Measurements from ENCODE around the gene KHDRBS1. TPM values are rescaled to one million over a fixed set of nuclear protein-coding genes. Genes with fewer than 3 reads are reported as not detected.
"Not testable (repeated sequence)": the region's sequence is repeated elsewhere in the genome, so short reads cannot be mapped to it uniquely, and the experiment has no call there.

Gene KHDRBS1
- total RNA-seq, 1 donor from 2014 or later = 39.8 TPM

DNA sequence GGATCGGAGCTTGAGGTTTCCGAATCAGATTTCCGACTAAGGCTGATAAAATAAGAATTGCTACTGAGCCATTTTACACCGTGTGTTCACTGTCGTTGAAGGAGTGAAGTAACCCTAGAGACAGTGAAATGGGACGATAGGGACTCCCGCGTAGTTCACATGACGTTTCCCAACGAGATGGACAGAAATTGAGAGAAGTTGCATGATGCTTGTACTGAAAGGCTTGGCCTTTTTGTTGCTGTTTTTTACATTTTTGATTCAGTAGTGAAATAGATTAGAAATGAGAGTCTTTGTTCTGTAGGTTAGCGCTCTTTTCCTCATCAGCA lies 1.2 kb downstream of the KHDRBS1 start:
- TF ChIP-seq, protein P1, sequence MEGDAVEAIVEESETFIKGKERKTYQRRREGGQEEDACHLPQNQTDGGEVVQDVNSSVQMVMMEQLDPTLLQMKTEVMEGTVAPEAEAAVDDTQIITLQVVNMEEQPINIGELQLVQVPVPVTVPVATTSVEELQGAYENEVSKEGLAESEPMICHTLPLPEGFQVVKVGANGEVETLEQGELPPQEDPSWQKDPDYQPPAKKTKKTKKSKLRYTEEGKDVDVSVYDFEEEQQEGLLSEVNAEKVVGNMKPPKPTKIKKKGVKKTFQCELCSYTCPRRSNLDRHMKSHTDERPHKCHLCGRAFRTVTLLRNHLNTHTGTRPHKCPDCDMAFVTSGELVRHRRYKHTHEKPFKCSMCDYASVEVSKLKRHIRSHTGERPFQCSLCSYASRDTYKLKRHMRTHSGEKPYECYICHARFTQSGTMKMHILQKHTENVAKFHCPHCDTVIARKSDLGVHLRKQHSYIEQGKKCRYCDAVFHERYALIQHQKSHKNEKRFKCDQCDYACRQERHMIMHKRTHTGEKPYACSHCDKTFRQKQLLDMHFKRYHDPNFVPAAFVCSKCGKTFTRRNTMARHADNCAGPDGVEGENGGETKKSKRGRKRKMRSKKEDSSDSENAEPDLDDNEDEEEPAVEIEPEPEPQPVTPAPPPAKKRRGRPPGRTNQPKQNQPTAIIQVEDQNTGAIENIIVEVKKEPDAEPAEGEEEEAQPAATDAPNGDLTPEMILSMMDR (IDR thresholded peaks at IDR 0.05; ENCODE audit: insufficient read depth, low read length, severe bottlenecking) = no peak
- no peaks in the 10 kb centered on the region for H3K36me3 ChIP-seq (ENCODE audit: control insufficient read depth, insufficient read depth, low read length)
- no peaks in the 10 kb centered on the region for H3K27me3 ChIP-seq (ENCODE audit: control insufficient read depth, insufficient read depth, low read length)
- FAIRE-seq (no peak), DNase-seq (ENCODE audit: low read depth) (no peak)
- peak overlapping the region; percentile 81 for H3K4me3 ChIP-seq (ENCODE audit: low read depth, low read length)

DNA sequence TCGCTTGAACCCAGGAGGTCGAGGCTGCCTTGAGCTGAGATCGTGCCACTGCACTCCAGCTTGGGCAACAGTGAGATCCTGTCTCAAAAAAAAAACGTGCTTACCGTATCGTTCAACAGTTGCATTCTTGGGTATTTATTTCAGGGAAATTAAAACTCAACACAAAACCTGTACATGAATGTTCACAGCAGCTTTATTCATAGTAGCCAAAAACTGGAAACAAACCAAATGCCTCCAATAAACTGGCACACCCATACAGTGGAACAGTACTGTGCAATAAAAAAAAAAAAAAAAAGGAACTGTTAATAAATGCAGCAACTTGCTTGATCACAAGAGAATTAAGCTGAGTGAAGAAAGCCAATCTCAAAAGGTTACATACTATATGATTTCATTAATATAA lies 6.7 kb downstream of the KHDRBS1 start:
- DNase-seq (ENCODE audit: low read depth) (no peak), FAIRE-seq (no peak)
- H3K4me3 ChIP-seq (ENCODE audit: low read depth, low read length) = no peak overlapping the region
- TF ChIP-seq, protein P1 (IDR thresholded peaks at IDR 0.05; ENCODE audit: insufficient read depth, low read length, severe bottlenecking) = no peak
- H3K36me3 ChIP-seq (ENCODE audit: control insufficient read depth, insufficient read depth, low read length) = peaks cover 3% of the 10 kb centered on the region
- H3K27me3 ChIP-seq (ENCODE audit: control insufficient read depth, insufficient read depth, low read length) = no peaks in the 10 kb centered on the region

DNA sequence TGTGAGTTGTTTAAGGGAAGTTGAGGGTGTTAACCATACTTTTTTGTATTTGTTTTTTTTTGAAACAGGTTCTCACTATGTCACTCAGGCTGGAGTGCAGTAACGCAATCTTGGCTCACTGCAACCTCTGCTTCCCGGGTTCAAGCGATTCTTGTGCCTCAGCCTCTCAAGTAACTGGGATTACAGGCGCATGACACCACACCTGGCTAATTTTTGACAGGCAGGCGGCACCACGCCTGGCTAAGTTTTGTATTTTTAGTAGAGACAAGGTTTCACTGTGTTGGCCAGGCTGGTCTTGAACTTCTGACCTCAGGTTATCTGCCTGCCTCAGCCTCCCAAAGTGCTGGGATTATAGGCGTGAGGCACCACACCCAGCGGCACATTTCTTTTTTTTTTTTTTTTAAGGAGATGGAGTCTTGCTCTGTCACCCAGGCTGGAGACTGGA lies 7.9 kb downstream of the KHDRBS1 start:
- DNase-seq (ENCODE audit: low read depth); FAIRE-seq; H3K4me3 ChIP-seq (ENCODE audit: low read depth, low read length); H3K27me3 ChIP-seq (ENCODE audit: control insufficient read depth, insufficient read depth, low read length); H3K36me3 ChIP-seq (ENCODE audit: control insufficient read depth, insufficient read depth, low read length): not testable (repeated sequence)

DNA sequence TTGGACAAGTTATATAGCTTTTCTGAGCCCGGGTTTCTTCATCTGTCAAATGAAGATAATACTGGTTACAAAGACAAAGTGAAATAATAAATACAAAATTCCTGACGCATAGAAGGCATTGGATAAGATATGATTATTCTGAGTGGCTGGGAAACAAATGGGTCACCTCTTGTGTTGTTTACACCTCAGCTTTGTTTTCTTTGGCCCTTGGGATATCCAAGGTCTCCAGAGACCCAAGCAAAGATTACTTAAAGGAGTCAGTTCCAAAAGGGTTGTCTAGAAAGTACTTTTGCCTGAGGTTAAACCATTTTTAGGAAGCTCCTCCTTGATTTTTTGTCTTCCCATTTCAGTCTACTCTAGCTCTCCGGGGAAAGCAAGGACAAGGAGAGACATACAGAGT lies 9.7 kb downstream of the KHDRBS1 start:
- TF ChIP-seq, protein P1 (IDR thresholded peaks at IDR 0.05; ENCODE audit: insufficient read depth, low read length, severe bottlenecking) = no peak
- peaks cover 4% of the 10 kb centered on the region for H3K36me3 ChIP-seq (ENCODE audit: control insufficient read depth, insufficient read depth, low read length)
- no peak for FAIRE-seq
- DNase-seq (ENCODE audit: low read depth) = no peak
- H3K4me3 ChIP-seq (ENCODE audit: low read depth, low read length) = no peak overlapping the region
- H3K27me3 ChIP-seq (ENCODE audit: control insufficient read depth, insufficient read depth, low read length) = no peaks in the 10 kb centered on the region

DNA sequence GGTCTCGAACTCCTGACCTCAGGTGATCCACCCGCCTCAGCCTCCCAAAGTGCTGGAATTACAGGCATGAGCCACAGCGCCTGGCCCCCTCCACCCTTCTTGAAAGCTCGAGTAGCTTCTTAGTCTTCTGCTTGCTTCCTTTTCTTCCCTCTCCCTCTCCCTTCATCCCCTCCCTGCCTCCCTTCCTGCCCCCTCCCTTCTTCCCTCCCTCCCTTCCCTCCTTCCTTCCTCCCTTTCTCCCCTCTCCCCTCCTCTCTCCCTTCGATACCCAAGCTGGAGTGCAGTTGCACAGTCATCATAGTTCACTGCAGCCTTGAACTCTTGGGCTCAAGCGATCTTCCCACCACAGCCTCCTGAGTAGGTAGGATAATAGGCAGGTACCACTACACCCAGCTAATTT lies 11.8 kb downstream of the KHDRBS1 start:
- no peak for DNase-seq (ENCODE audit: low read depth)
- TF ChIP-seq, protein P1 (IDR thresholded peaks at IDR 0.05; ENCODE audit: insufficient read depth, low read length, severe bottlenecking) = no peak
- Histone ChIP-seq H3K27me3 (ENCODE audit: control insufficient read depth, insufficient read depth, low read length) (no peaks in the 10 kb centered on the region), H3K4me3 (ENCODE audit: low read depth, low read length) (no peak overlapping the region), H3K36me3 (ENCODE audit: control insufficient read depth, insufficient read depth, low read length) (peaks cover 4% of the 10 kb centered on the region)
- no peak for FAIRE-seq

DNA sequence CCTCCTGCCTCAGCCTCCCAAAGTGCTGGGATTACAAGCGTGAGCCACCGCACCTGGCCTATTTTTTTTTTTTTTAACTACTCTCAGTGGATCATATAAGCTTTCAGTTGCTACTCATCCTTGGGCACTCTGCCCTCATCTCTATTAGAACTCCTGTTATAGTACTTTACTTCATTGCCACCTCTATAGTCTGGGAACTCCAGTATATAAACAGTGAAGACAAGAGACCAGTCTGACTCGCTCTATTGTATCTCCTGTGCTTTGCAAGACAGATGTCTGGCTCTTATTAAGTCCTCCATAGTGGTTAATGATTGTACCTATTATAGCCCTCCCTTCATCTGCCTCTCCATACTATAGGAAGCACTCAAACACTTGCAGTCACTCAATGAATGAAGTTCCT lies 15.1 kb downstream of the KHDRBS1 start:
- Histone ChIP-seq H3K36me3 (ENCODE audit: control insufficient read depth, insufficient read depth, low read length) (peaks cover 11% of the 10 kb centered on the region), H3K4me3 (ENCODE audit: low read depth, low read length) (no peak overlapping the region), H3K27me3 (ENCODE audit: control insufficient read depth, insufficient read depth, low read length) (no peaks in the 10 kb centered on the region)
- DNase-seq (ENCODE audit: low read depth) (no peak), FAIRE-seq (no peak)
- TF ChIP-seq, protein P1 (IDR thresholded peaks at IDR 0.05; ENCODE audit: insufficient read depth, low read length, severe bottlenecking) = no peak

All from bronchial epithelial cell (primary cell).